ENCODE data around the gene PHF14.

DNA sequence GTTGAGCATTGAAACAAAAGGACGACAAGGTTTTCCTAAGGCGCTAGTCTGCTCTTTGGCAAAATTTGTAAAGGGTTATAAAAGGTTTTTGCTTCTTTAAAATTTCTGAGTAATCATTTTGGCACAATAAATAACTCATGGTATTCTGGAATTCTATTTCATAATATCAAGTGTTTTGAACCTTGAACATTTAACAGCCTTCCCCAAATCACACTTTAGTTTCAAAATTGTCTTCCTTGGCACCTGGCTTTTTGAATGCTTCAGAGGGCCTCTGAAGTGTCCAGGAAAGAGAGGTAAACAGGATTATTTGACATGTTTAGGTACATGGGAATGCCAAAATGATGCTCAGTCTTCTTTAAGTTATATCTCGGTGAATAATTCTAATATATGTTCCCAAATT lies 220.8 kb downstream of the PHF14 start:
- TF ChIP-seq, protein P1, sequence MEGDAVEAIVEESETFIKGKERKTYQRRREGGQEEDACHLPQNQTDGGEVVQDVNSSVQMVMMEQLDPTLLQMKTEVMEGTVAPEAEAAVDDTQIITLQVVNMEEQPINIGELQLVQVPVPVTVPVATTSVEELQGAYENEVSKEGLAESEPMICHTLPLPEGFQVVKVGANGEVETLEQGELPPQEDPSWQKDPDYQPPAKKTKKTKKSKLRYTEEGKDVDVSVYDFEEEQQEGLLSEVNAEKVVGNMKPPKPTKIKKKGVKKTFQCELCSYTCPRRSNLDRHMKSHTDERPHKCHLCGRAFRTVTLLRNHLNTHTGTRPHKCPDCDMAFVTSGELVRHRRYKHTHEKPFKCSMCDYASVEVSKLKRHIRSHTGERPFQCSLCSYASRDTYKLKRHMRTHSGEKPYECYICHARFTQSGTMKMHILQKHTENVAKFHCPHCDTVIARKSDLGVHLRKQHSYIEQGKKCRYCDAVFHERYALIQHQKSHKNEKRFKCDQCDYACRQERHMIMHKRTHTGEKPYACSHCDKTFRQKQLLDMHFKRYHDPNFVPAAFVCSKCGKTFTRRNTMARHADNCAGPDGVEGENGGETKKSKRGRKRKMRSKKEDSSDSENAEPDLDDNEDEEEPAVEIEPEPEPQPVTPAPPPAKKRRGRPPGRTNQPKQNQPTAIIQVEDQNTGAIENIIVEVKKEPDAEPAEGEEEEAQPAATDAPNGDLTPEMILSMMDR (IDR thresholded peaks at IDR 0.05) = no peak
- TF ChIP-seq EP300 (IDR thresholded peaks at IDR 0.05) (no peak), POLR2AphosphoS5 (IDR thresholded peaks at IDR 0.05) (no peak), POLR2A (IDR thresholded peaks at IDR 0.05) (no peak)
